ENCODE measurements around the gene EGLN2.
"Not testable (repeated sequence)": the region's sequence is repeated elsewhere in the genome, so short reads cannot be mapped to it uniquely, and the experiment has no call there.

The EGLN2 gene

GRCh38 chr19:40809358-40810086, 10.5 kb downstream of the EGLN2 start:
- H3K4me1 ChIP-seq (ENCODE audit: insufficient read depth, low read length, severe bottlenecking) = peaks cover 37% of the 10 kb centered on the region
- H3K4me2 ChIP-seq (ENCODE audit: low read length) = no peak overlapping the region
- H3K27ac ChIP-seq (ENCODE audit: low read depth, low read length, poor library complexity, severe bottlenecking) = no peak overlapping the region
- H3K9me3 ChIP-seq (ENCODE audit: low read length) = no peaks in the 10 kb centered on the region
- H3K27me3 ChIP-seq (ENCODE audit: insufficient read depth, low read length) = no peaks in the 10 kb centered on the region
- H3F3A ChIP-seq (ENCODE audit: insufficient read depth, low read length) = no peaks in the 10 kb centered on the region
- H4K20me1 ChIP-seq (ENCODE audit: insufficient read depth, low read length) = no peaks in the 10 kb centered on the region
- 0 out of 2 replicates have a peak, but pooled peaks cover under 1% of the 10 kb centered on the region for H3K79me2 ChIP-seq (ENCODE audit: insufficient read depth, low read length)
- H3K9ac ChIP-seq (ENCODE audit: low read length) = no peak overlapping the region
- H2AFZ ChIP-seq (ENCODE audit: low read length) = no peak overlapping the region
- H3K9me2 ChIP-seq (ENCODE audit: low read depth, low read length) = no peaks in the 10 kb centered on the region
- peaks cover 42% of the 10 kb centered on the region for H3K36me3 ChIP-seq (ENCODE audit: insufficient read depth, low read length)
- H3K4me3 ChIP-seq (ENCODE audit: low read depth, low read length, poor library complexity, severe bottlenecking) = no peak overlapping the region
- no peak for TF ChIP-seq CTCF (IDR thresholded peaks at IDR 0.05; ENCODE audit: low read length)
- TF ChIP-seq EZH2 (IDR thresholded peaks at IDR 0.05; ENCODE audit: borderline replicate concordance, low read length) = no peak

GRCh38 chr19:40810160-40810559, 11.2 kb downstream of the EGLN2 start:
- Histone ChIP-seq H3K4me3 (ENCODE audit: low read depth, low read length, poor library complexity, severe bottlenecking) (no peak overlapping the region), H3K79me2 (ENCODE audit: insufficient read depth, low read length) (no peaks in the 10 kb centered on the region), H3K4me2 (ENCODE audit: low read length) (no peak overlapping the region), H3K9me2 (ENCODE audit: low read depth, low read length) (no peaks in the 10 kb centered on the region), H3K36me3 (ENCODE audit: insufficient read depth, low read length) (peaks cover 40% of the 10 kb centered on the region), H3K9me3 (ENCODE audit: low read length) (no peaks in the 10 kb centered on the region), H4K20me1 (ENCODE audit: insufficient read depth, low read length) (no peaks in the 10 kb centered on the region), H3F3A (ENCODE audit: insufficient read depth, low read length) (no peaks in the 10 kb centered on the region), H3K27me3 (ENCODE audit: insufficient read depth, low read length) (no peaks in the 10 kb centered on the region), H2AFZ (ENCODE audit: low read length) (no peak overlapping the region), H3K27ac (ENCODE audit: low read depth, low read length, poor library complexity, severe bottlenecking) (no peak overlapping the region), H3K4me1 (ENCODE audit: insufficient read depth, low read length, severe bottlenecking) (peaks cover 31% of the 10 kb centered on the region), H3K9ac (ENCODE audit: low read length) (no peak overlapping the region)
- no peak for TF ChIP-seq CTCF (IDR thresholded peaks at IDR 0.05; ENCODE audit: low read length)
- no peak for TF ChIP-seq EZH2 (IDR thresholded peaks at IDR 0.05; ENCODE audit: borderline replicate concordance, low read length)

GRCh38 chr19:40810649-40811408, 11.8 kb downstream of the EGLN2 start:
- Histone ChIP-seq H3K9ac (ENCODE audit: low read length) (peak overlapping the region; percentile 28; the same call in 1 of the 2 replicates), H3K36me3 (ENCODE audit: insufficient read depth, low read length) (peaks cover 37% of the 10 kb centered on the region), H3K4me2 (ENCODE audit: low read length) (peak overlapping the region; percentile 61), H3K4me1 (ENCODE audit: insufficient read depth, low read length, severe bottlenecking) (peaks cover 24% of the 10 kb centered on the region), H3K4me3 (ENCODE audit: low read depth, low read length, poor library complexity, severe bottlenecking) (peak overlapping the region; percentile 53)
- H3K79me2 ChIP-seq (ENCODE audit: insufficient read depth, low read length); H3K9me2 ChIP-seq (ENCODE audit: low read depth, low read length); H3F3A ChIP-seq (ENCODE audit: insufficient read depth, low read length); H3K27ac ChIP-seq (ENCODE audit: low read depth, low read length, poor library complexity, severe bottlenecking); H2AFZ ChIP-seq (ENCODE audit: low read length); H3K9me3 ChIP-seq (ENCODE audit: low read length); H3K27me3 ChIP-seq (ENCODE audit: insufficient read depth, low read length); H4K20me1 ChIP-seq (ENCODE audit: insufficient read depth, low read length): not testable (repeated sequence)
